ENCODE results near the gene KRTAP17-1. TPM values are rescaled to one million over a fixed set of nuclear protein-coding genes. Genes with fewer than 3 reads are reported as not detected.
"Not testable (repeated sequence)": the region's sequence is repeated elsewhere in the genome, so short reads cannot be mapped to it uniquely, and the experiment has no call there.

Gene KRTAP17-1
- polyA plus RNA-seq, 3 donors: not detected

GRCh38 chr17:41271858-41272257 is 43.7 kb downstream of the KRTAP17-1 start:
- 45 to 80% methylated on average over 1 of the region's 1 CpG; no CpG with 5 or more reads in 1 of the 3 donors for WGBS, 3 donors

GRCh38 chr17:41271323-41271722 is 44.2 kb downstream of the KRTAP17-1 start:
- WGBS, 3 donors: 50 to 63% methylated on average over 1 of the region's 1 CpG; no CpG with 5 or more reads in 1 of the 3 donors
- H3K27ac ChIP-seq (ENCODE audit: low read depth, low read length): not testable (repeated sequence)

More at GRCh38 chr17:41271858-41272257, 43.7 kb downstream of the KRTAP17-1 start:
- no peak overlapping the region for H3K27ac ChIP-seq (ENCODE audit: low read depth, low read length)

- 76 to 84% methylated on average over 3 of the region's 3 CpGs; no CpG with 5 or more reads in 1 of the 3 donors for WGBS, 3 donors
Measured at GRCh38 chr17:41267711-41268110, 47.8 kb downstream of the KRTAP17-1 start.

GRCh38 chr17:41265078-41265477 is 50.4 kb downstream of the KRTAP17-1 start, which contains the start of gene KRTAP9-6:
TSS of gene KRTAP9-6 (plus strand) at chr17:41265378. CDS start at chr17:41265378, 0 bp downstream.
- H3K27ac ChIP-seq (ENCODE audit: low read depth, low read length): no peak within 1 kb of the TSS
- 23 to 44% (median 28%) methylated on average over 2 of the region's 2 CpGs for WGBS, 3 donors

More at GRCh38 chr17:41267711-41268110, 47.8 kb downstream of the KRTAP17-1 start:
- H3K27ac ChIP-seq (ENCODE audit: low read depth, low read length): no peak overlapping the region

Other genes starting within 250 kb of the KRTAP17-1 start
- not detected for gene KRTAP2-4, start 249.8 kb downstream of the KRTAP17-1 start, polyA plus RNA-seq
- not detected for gene KRTAP4-7, start 231.6 kb downstream of the KRTAP17-1 start, polyA plus RNA-seq
- not detected for gene KRTAP4-8, start 217.6 kb downstream of the KRTAP17-1 start, polyA plus RNA-seq
- not detected for gene KRTAP4-16, start 213.5 kb downstream of the KRTAP17-1 start, polyA plus RNA-seq
- not detected for gene KRTAP4-9, start 210.3 kb downstream of the KRTAP17-1 start, polyA plus RNA-seq
- gene KRTAP4-11, start 197.3 kb downstream of the KRTAP17-1 start, polyA plus RNA-seq: not detected
- not detected for gene KRTAP4-12, start 191.5 kb downstream of the KRTAP17-1 start, polyA plus RNA-seq
- gene KRTAP4-6, start 175.2 kb downstream of the KRTAP17-1 start, polyA plus RNA-seq: not detected
- not detected for gene KRTAP4-5, start 165.9 kb downstream of the KRTAP17-1 start, polyA plus RNA-seq
- gene KRTAP4-4, start 155.0 kb downstream of the KRTAP17-1 start, polyA plus RNA-seq: not detected
- gene KRTAP4-3, start 147.5 kb downstream of the KRTAP17-1 start, polyA plus RNA-seq: not detected
- gene KRTAP4-2, start 137.5 kb downstream of the KRTAP17-1 start, polyA plus RNA-seq: not detected
- not detected for gene KRTAP4-1, start 130.8 kb downstream of the KRTAP17-1 start, polyA plus RNA-seq
- not detected for gene KRTAP9-1, start 125.8 kb downstream of the KRTAP17-1 start, polyA plus RNA-seq
- gene KRTAP9-2, start 89.1 kb downstream of the KRTAP17-1 start, polyA plus RNA-seq: not detected
- not detected for gene KRTAP9-3, start 83.3 kb downstream of the KRTAP17-1 start, polyA plus RNA-seq
- not detected for gene KRTAP9-8, start 77.7 kb downstream of the KRTAP17-1 start, polyA plus RNA-seq
- gene KRTAP9-4, start 66.0 kb downstream of the KRTAP17-1 start, polyA plus RNA-seq: not detected
- not detected for gene KRTAP9-9, start 60.3 kb downstream of the KRTAP17-1 start, polyA plus RNA-seq
- gene KRTAP9-6, start 50.3 kb downstream of the KRTAP17-1 start, polyA plus RNA-seq: not detected
- not detected for gene KRTAP9-7, start 40.0 kb downstream of the KRTAP17-1 start, polyA plus RNA-seq
- not detected for gene KRTAP29-1, start 12.9 kb downstream of the KRTAP17-1 start, polyA plus RNA-seq
- gene KRTAP16-1, start 6.4 kb downstream of the KRTAP17-1 start, polyA plus RNA-seq: not detected
- not detected for gene KRT33A, start 35.1 kb upstream of the KRTAP17-1 start, polyA plus RNA-seq
- gene KRT33B, start 54.1 kb upstream of the KRTAP17-1 start, polyA plus RNA-seq: not detected
- gene KRT34, start 66.6 kb upstream of the KRTAP17-1 start, polyA plus RNA-seq: under 1 TPM in 1 of 3 donors, not detected in 2; 0.07 TPM
- not detected for gene KRT31, start 81.9 kb upstream of the KRTAP17-1 start, polyA plus RNA-seq
- gene KRT37, start 108.9 kb upstream of the KRTAP17-1 start, polyA plus RNA-seq: not detected
- gene KRT38, start 125.3 kb upstream of the KRTAP17-1 start, polyA plus RNA-seq: not detected
- gene KRT32, start 151.7 kb upstream of the KRTAP17-1 start, polyA plus RNA-seq: under 1 TPM in 1 of 3 donors, not detected in 2; 0.03 TPM
- gene KRT35, start 165.4 kb upstream of the KRTAP17-1 start, polyA plus RNA-seq: not detected
- gene KRT36, start 174.2 kb upstream of the KRTAP17-1 start, polyA plus RNA-seq: not detected
- gene KRT13, start 189.9 kb upstream of the KRTAP17-1 start, polyA plus RNA-seq: 10 to 100 TPM in 1 of 3 donors, 1 to 10 TPM in 2; 2.6 to 53.0 (median 3.2) TPM
- 1 to 10 TPM in 1 of 3 donors, under 1 TPM in 2; 0.11 to 2.1 (median 0.18) TPM for gene KRT15, start 203.2 kb upstream of the KRTAP17-1 start, polyA plus RNA-seq
- gene KRT19, start 212.6 kb upstream of the KRTAP17-1 start, polyA plus RNA-seq: 100 to 1,000 TPM in 1 of 3 donors, 10 to 100 TPM in 2; 28.9 to 139 (median 29.1) TPM